HG02840 (cell line): Measurements from ENCODE around the gene ENDOU.

Experiments
- ATAC-seq: cut with Tn5 transposase; IDR thresholded peaks from one replicate; pipeline ENCODE4 v1.9.1; 2021; ENCODE audit warnings: mild to moderate bottlenecking, moderate library complexity, moderate number of reproducible peaks; ENCODE audit not compliant: unreplicated experiment, low FRiP score

The ENDOU gene, protein sequence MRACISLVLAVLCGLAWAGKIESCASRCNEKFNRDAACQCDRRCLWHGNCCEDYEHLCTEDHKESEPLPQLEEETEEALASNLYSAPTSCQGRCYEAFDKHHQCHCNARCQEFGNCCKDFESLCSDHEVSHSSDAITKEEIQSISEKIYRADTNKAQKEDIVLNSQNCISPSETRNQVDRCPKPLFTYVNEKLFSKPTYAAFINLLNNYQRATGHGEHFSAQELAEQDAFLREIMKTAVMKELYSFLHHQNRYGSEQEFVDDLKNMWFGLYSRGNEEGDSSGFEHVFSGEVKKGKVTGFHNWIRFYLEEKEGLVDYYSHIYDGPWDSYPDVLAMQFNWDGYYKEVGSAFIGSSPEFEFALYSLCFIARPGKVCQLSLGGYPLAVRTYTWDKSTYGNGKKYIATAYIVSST

GRCh38 chr12:47725091-47725772 lies at the start of gene ENDOU:
TSS of gene ENDOU (minus strand) at chr12:47725490. CDS start at chr12:47725413, 77 bp downstream.
- no peak for ATAC-seq

GRCh38 chr12:47774663-47775062 lies 49.4 kb upstream of the ENDOU start:
- ATAC-seq, result no peak

- ATAC-seq, result no peak
Observed at GRCh38 chr12:47773858-47774580, 48.7 kb upstream of the ENDOU start.

DNA sequence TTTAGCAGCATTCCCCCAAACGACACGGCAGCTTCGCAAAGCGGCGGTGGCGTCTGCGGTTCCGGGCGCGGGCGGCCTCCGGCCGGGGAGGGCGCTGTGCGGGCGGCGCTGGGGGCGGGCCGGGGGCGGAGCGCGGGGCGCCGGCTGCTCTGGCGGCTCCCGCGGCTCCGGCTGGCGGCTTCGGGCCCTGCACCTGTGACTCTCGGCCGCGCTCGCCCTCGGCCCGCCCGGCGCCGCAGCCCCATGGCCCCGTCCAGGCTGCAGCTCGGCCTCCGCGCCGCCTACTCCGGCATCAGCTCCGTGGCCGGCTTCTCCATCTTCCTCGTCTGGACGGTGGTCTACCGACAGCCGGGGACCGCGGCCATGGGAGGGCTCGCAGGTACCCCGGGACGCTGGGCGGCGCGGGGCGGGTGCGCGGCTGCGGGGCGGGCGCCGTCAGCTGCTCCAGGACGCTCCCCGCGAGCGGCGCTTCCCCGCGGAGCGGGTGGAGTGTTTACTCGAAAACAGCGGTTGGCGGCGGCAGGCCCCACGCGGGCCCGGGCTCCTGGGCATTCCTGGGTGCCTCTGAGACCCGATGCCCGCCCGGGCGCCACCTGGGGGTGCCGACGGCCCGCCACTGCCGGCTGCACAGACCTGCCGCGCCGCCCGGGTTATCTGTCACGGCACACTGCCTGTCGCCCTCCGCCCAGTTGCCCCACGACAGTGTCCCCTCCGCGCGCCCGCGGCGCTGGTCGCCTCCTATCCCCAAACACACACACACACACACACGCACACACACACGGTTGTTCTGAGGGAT lies 48.0 kb upstream of the ENDOU start, which contains the start of gene SLC48A1:
TSS of gene SLC48A1 (plus strand) at position 177 of the 796 bp plus-strand sequence. CDS start at position 244, 67 bp downstream.
- ATAC-seq, result peak; percentile 74

- no peak for ATAC-seq
Observed at GRCh38 chr12:47772738-47773061, 47.4 kb upstream of the ENDOU start.

GRCh38 chr12:47772094-47772660 lies 46.9 kb upstream of the ENDOU start:
- no peak for ATAC-seq

GRCh38 chr12:47771304-47771703 lies 46.0 kb upstream of the ENDOU start:
- ATAC-seq, result no peak

DNA sequence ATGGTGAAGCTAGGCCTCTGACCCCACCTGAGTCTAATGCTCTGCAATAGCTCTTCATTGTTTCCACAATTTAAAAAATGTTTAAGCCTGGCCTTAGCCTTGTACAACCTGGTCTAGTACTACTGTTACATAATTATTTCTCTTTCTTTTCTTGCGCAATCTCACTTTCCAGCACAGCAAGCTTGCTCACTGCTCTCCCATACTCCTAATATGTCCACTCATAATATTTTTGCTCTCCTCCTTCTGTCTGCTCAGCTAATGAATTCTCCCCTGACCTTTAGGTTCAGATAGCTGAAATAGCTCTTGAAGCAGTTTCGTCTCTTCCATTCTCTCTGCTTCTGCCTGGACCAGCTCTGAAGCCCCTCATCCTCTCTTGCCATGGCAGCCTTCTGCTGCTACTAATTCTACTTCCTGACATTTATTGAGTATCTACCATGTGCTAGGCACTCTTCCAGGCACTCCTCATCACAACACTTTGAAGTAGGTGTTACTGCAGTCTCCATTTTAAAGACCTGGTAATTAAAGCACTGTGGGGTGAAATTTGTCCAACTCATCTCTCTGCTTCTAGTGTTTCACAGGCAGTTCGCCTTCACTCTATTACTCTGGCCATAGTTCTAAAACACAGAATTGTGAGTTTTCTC lies 44.9 kb upstream of the ENDOU start:
- no peak for ATAC-seq

- ATAC-seq, result no peak
Observed at GRCh38 chr12:47769234-47770085, 44.2 kb upstream of the ENDOU start.

- no peak for ATAC-seq
Observed at GRCh38 chr12:47768323-47768811, 43.1 kb upstream of the ENDOU start.

GRCh38 chr12:47767216-47767724 lies 42.0 kb upstream of the ENDOU start:
- no peak for ATAC-seq

GRCh38 chr12:47766502-47767215 lies 41.4 kb upstream of the ENDOU start:
- no peak for ATAC-seq

- no peak for ATAC-seq
Observed at GRCh38 chr12:47763481-47764346, 38.4 kb upstream of the ENDOU start.

DNA sequence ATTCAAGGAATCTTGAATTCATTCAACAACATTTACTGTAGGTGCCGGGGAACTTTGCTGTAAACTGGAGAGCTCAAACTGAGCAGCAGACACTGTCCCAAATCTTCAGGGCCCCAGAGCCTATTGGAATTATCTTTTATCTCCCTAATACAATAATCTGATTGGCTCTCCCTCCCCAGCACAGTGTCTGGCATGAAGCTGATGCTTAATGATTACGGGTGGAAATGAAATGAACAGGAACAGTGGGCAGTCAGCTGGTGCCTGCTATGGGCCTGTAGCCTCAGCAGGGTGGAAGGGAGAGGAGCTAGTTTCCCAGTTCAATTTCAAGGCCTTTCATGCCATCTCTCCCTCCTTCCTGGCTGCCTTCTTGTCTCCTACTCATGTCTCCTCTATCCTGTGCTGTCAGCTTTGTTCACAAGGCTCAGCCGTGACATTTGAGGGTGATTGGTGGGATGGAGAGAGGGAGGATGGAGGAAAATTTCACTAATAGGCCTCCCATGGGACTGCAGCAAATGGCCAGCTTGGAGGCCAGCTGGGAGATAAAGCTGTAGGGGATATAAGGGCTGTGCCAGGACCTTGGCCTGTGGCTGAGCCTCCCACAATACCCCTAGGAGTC lies 37.7 kb upstream of the ENDOU start:
- ATAC-seq, result no peak

GRCh38 chr12:47758834-47759690 lies 33.8 kb upstream of the ENDOU start, which contains the start of gene RAPGEF3:
TSS of gene RAPGEF3 (minus strand) at chr12:47758880. CDS start at chr12:47758556, 324 bp downstream.
- peak; percentile 68 for ATAC-seq

DNA sequence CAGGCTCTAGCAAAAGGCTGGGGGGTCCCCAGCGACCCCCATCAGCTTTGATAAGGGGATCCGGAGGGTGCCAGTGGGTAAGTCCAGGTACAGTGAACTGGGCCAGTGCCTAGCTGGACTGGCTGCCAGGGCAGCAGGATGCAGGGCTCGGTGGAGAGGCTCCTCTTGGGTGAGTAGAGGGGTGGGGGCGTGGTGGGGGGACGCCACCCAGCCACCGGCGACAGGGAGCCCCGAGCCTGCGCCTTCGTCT lies 33.2 kb upstream of the ENDOU start:
- no peak for ATAC-seq
